GM23248 (cell line): ENCODE results near the gene HK1. TPM values are rescaled to one million over a fixed set of nuclear protein-coding genes. Genes with fewer than 3 reads are reported as not detected.
A peak's percentile ranks its signal among the peaks of the same experiment; 100 is the strongest.

ENCODE experiments used
- DNase-seq: peaks from one replicate; pipeline ENCODE4 v3.0.0-alpha.2; 2015
- H2AFZ ChIP-seq: fragments of 200-600 bp; sonication (generic); 2 replicates; pipeline ENCODE4 v1.6.1; 2016; ENCODE audit warnings: antibody characterized with exemption
- H3F3A ChIP-seq: fragments of 200-600 bp; sonication (generic); 2 replicates; pipeline ENCODE4 v1.6.1; 2016; ENCODE audit warnings: mild to moderate bottlenecking, antibody characterized with exemption, mixed run types; ENCODE audit not compliant: insufficient read depth
- H3K27ac ChIP-seq: fragments of 200-600 bp; sonication (generic); 2 replicates; pipeline ENCODE4 v1.5.1; 2016; ENCODE audit warnings: mild to moderate bottlenecking
- H3K27me3 ChIP-seq: fragments of 200-600 bp; sonication (generic); replicated peaks from 2 replicates; pipeline ENCODE4 v1.6.1; 2016; ENCODE audit warnings: mild to moderate bottlenecking; ENCODE audit not compliant: insufficient read depth
- H3K36me3 ChIP-seq: fragments of 200-600 bp; sonication (generic); 2 replicates; pipeline ENCODE4 v1.6.1; 2016; ENCODE audit warnings: low read depth, mild to moderate bottlenecking
- H3K4me1 ChIP-seq: fragments of 200-600 bp; sonication (generic); 2 replicates; pipeline ENCODE4 v1.6.1; 2016; ENCODE audit warnings: mild to moderate bottlenecking; ENCODE audit not compliant: insufficient read depth
- H3K4me2 ChIP-seq: fragments of 200-600 bp; sonication (generic); one replicate; pipeline ENCODE4 v1.6.1; 2016; ENCODE audit warnings: mild to moderate bottlenecking; ENCODE audit not compliant: unreplicated experiment
- H3K4me3 ChIP-seq: fragments of 200-600 bp; sonication (generic); 2 replicates; pipeline ENCODE4 v1.5.1; 2016; ENCODE audit warnings: mild to moderate bottlenecking
- H3K79me2 ChIP-seq: fragments of 200-600 bp; sonication (generic); 2 replicates; pipeline ENCODE4 v1.6.1; 2016; ENCODE audit warnings: mild to moderate bottlenecking; ENCODE audit not compliant: insufficient read depth
- H3K9ac ChIP-seq: fragments of 200-600 bp; sonication (generic); 2 replicates; pipeline ENCODE4 v1.6.1; 2016; ENCODE audit warnings: mild to moderate bottlenecking
- H3K9me2 ChIP-seq: fragments of 200-600 bp; sonication (generic); 2 replicates; pipeline ENCODE4 v1.6.1; 2016; ENCODE audit warnings: mixed run types, mild to moderate bottlenecking, moderate library complexity; ENCODE audit not compliant: insufficient read depth
- H3K9me3 ChIP-seq: fragments of 200-600 bp; sonication (generic); one replicate; pipeline ENCODE4 v1.6.1; 2017; ENCODE audit warnings: low read depth
- H4K20me1 ChIP-seq: fragments of 200-600 bp; sonication (generic); 2 replicates; pipeline ENCODE4 v1.6.0; 2016; ENCODE audit not compliant: insufficient read depth
- EZH2 ChIP-seq: fragments of 200-600 bp; sonication (generic); IDR thresholded peaks from 2 replicates; pipeline ENCODE4 v1.6.1; 2018; ENCODE audit warnings: antibody characterized with exemption, mild to moderate bottlenecking; ENCODE audit not compliant: insufficient read depth, poor library complexity, severe bottlenecking
- EZH2phosphoT487 ChIP-seq: fragments of 200-600 bp; sonication (generic); IDR thresholded peaks from 2 replicates; pipeline ENCODE4 v1.6.1; 2018; ENCODE audit warnings: antibody characterized with exemption, moderate library complexity, mild to moderate bottlenecking, low read depth; ENCODE audit not compliant: insufficient read depth
- WGBS, 2 experiments: methylation state at CpG; one replicate each; pipeline ENCODE4 v1.1.6; 2015 to 2017; ENCODE audit warnings: low lambda C conversion rate in 2 of 2, low coverage in 1 of 2; ENCODE audit errors: missing lambda C conversion rate in 2 of 2; 5-methylcytosine and 5-hydroxymethylcytosine counted together
- in situ Hi-C: fragments of 300-500 bp; cut with MboI; formaldehyde crosslinking; loops from 2 replicates; pipeline ENCODE4 v1.15.0; 2020
- polyA plus RNA-seq: library from polyadenylated mRNA; unstranded; fragments of >200 nt; fragmentation: Nextera tagmentation; extraction: Ambion mirVana; gene quantifications from 2 replicates; pipeline ENCODE4 v1.2.1, GENCODE V29; 2016
- total RNA-seq: library from RNA; depleted of rRNA; stranded (reverse); fragments of >200 nt; shearing (Covaris generic); gene quantifications from 2 replicates; pipeline ENCODE4 v1.2.3, GENCODE V29; 2014

Gene HK1
- total and polyA plus RNA-seq, 2 experiments from 2014 or later: 96.6 to 134 TPM

GRCh38 chr10:69352569-69353264, 74.4 kb downstream of the HK1 start:
- peaks cover 52% of the 10 kb centered on the region for H3F3A ChIP-seq
- H3K4me1 ChIP-seq: peaks cover 52% of the 10 kb centered on the region
- H3K27ac ChIP-seq: peak overlapping the region; percentile 89
- TF ChIP-seq EZH2phosphoT487: no peak
- no peak for TF ChIP-seq EZH2
- H3K4me3 ChIP-seq: peak overlapping the region; percentile 30
- in situ Hi-C loops: no loop called here
- no peaks in the 10 kb centered on the region for H3K36me3 ChIP-seq
- DNase-seq: peak; percentile 80
- no peak overlapping the region for H2AFZ ChIP-seq
- H3K9ac ChIP-seq: peak overlapping the region; percentile 59
- H3K4me2 ChIP-seq: peak overlapping the region; percentile 74
- 69 to 75% methylated on average over 4 of the region's 4 CpGs for WGBS, 2 experiments
- H3K9me2 ChIP-seq: no peaks in the 10 kb centered on the region
- H3K79me2 ChIP-seq: peaks cover 87% of the 10 kb centered on the region
- no peaks in the 10 kb centered on the region for H3K27me3 ChIP-seq
- H4K20me1 ChIP-seq: no peaks in the 10 kb centered on the region
- H3K9me3 ChIP-seq: no peaks in the 10 kb centered on the region

GRCh38 chr10:69353977-69354635, 75.8 kb downstream of the HK1 start:
- Histone ChIP-seq H3K36me3 (no peaks in the 10 kb centered on the region), H3K4me2 (peak overlapping the region; percentile 7), H3K4me3 (no peak overlapping the region), H4K20me1 (no peaks in the 10 kb centered on the region), H3K79me2 (peaks cover 88% of the 10 kb centered on the region), H2AFZ (no peak overlapping the region), H3K27me3 (no peaks in the 10 kb centered on the region), H3K4me1 (peaks cover 48% of the 10 kb centered on the region), H3K9me3 (no peaks in the 10 kb centered on the region), H3F3A (peaks cover 40% of the 10 kb centered on the region), H3K9me2 (no peaks in the 10 kb centered on the region), H3K9ac (no peak overlapping the region), H3K27ac (no peak overlapping the region)
- 89 to 93% methylated on average over 8 of the region's 8 CpGs for WGBS, 2 experiments
- in situ Hi-C loops: no loop called here
- TF ChIP-seq EZH2phosphoT487 (no peak), EZH2 (no peak)
- no peak for DNase-seq

- TF ChIP-seq EZH2 (no peak), EZH2phosphoT487 (no peak)
- Histone ChIP-seq H3K27ac (no peak overlapping the region), H3K4me2 (no peak overlapping the region), H3K79me2 (peaks cover 93% of the 10 kb centered on the region), H3K36me3 (no peaks in the 10 kb centered on the region), H3K9me2 (no peaks in the 10 kb centered on the region), H3K9me3 (no peaks in the 10 kb centered on the region), H4K20me1 (no peaks in the 10 kb centered on the region), H3K9ac (no peak overlapping the region), H2AFZ (no peak overlapping the region), H3F3A (peaks cover 31% of the 10 kb centered on the region), H3K4me1 (peaks cover 53% of the 10 kb centered on the region), H3K4me3 (no peak overlapping the region), H3K27me3 (no peaks in the 10 kb centered on the region)
- DNase-seq: no peak
- WGBS, 2 experiments: 100% methylated on average over 2 of the region's 2 CpGs
- in situ Hi-C loops: no loop called here
These were observed 77.9 kb downstream of the HK1 start for GRCh38 chr10:69356187-69356586.

- H3K9me3 ChIP-seq: no peaks in the 10 kb centered on the region
- H3F3A ChIP-seq: peaks cover 29% of the 10 kb centered on the region
- peaks cover 55% of the 10 kb centered on the region for H3K4me1 ChIP-seq
- no peak overlapping the region for H2AFZ ChIP-seq
- no peak for TF ChIP-seq EZH2
- TF ChIP-seq EZH2phosphoT487: no peak
- H3K79me2 ChIP-seq: peaks cover 88% of the 10 kb centered on the region
- DNase-seq: no peak
- peaks cover 5% of the 10 kb centered on the region; the same call in 1 of the 2 replicates for H3K36me3 ChIP-seq
- WGBS, 2 experiments: 87 to 96% methylated on average over 12 of the region's 12 CpGs
- no peak overlapping the region for H3K4me3 ChIP-seq
- H3K27ac ChIP-seq: no peak overlapping the region
- no peaks in the 10 kb centered on the region for H4K20me1 ChIP-seq
- no peaks in the 10 kb centered on the region for H3K27me3 ChIP-seq
- H3K4me2 ChIP-seq: no peak overlapping the region
- in situ Hi-C loops: no loop called here
- H3K9ac ChIP-seq: no peak overlapping the region
- no peaks in the 10 kb centered on the region for H3K9me2 ChIP-seq
These were observed 80.0 kb downstream of the HK1 start for GRCh38 chr10:69358148-69358795.
